B cell (primary cell): Measurements from ENCODE around the gene SLC4A3.

Experiments
- CTCF ChIP-seq: fragments of 200-600 bp; IDR thresholded peaks from one replicate; pipeline ENCODE4 v1.8.0; 2022; ENCODE audit warnings: antibody characterized with exemption, mild to moderate bottlenecking
- EZH2 ChIP-seq: IDR thresholded peaks from 2 replicates; pipeline ENCODE4 v1.6.1; 2012; ENCODE audit warnings: borderline replicate concordance, low read depth, mild to moderate bottlenecking, moderate library complexity, low read length; ENCODE audit not compliant: insufficient read depth, poor library complexity, severe bottlenecking

- TF ChIP-seq CTCF (no peak), EZH2 (no peak)
Measured at GRCh38 chr2:219603771-219604170, 23.7 kb upstream of the SLC4A3 start.
